ENCODE results near the gene DMD.

DMD gene

DNA sequence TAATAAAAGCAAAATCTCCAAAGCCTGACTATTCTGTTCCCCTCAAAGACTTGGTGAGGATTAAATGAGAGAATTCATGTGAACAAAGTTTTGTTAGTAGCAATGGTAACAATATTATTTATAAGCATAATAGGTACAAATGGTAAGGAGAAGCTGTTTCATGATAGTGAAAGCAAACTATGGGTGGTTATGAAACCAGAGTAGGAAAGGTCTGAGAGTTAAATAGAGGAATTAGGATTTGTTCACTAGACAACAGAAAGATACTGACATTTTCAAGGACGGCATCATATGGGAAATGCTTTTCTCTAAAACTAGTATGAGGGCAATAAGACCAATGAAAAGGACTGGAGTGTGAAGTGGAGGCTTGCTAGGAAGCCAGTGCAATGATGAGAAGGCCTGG is 2010.9 kb downstream of the DMD start:
- DNase-seq, result no peak

DNA sequence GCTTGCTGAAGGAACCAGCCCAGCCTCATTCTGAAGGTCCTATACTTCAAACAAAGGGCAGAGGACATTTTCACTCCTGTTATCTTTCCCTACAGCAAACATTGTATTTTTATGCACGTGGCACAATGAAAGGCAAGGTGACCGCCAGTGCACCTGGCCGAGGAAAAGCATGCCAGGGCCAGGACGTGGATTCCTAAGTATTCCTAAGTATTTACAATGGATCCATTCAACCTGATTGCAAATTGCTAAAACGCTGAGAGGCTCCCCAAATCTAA is 2011.6 kb downstream of the DMD start:
- no peak for DNase-seq

DNA sequence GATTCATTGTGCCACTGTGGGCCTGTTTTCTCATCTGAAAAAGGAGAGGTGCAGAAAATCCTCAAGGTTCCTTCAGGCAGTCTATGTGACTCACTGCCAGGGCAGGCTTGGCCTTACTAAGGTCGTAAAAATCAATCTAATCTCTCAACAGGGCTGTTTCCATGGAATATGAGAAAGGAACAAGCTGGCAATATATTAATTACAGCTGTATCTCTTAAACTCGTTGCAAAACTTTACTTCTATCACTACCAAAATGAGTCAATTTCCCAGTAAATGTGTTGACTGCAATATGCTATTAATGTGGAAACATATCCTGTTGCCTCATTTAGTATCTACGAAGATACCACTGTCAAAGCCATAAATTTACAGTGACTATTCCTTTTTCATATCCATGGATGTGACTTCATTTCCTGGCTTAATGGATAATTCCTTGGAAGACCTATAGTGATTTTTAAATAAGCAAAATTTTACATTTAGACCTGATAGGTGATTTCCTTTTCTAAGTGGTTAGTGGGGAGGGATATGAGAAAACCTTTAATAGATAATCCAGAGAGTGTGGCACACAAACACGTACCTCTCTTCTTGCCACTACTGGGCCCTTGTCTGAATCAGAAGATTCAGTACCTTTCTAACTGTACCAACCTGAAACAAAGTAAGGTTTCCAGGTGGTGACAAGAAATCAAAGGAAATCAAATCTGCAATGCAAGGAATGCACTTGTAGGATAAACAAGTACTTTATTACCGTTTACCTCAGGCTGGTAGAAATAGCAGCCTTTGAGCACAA is 2012.1 kb downstream of the DMD start:
- DNase-seq, result no peak

DNA sequence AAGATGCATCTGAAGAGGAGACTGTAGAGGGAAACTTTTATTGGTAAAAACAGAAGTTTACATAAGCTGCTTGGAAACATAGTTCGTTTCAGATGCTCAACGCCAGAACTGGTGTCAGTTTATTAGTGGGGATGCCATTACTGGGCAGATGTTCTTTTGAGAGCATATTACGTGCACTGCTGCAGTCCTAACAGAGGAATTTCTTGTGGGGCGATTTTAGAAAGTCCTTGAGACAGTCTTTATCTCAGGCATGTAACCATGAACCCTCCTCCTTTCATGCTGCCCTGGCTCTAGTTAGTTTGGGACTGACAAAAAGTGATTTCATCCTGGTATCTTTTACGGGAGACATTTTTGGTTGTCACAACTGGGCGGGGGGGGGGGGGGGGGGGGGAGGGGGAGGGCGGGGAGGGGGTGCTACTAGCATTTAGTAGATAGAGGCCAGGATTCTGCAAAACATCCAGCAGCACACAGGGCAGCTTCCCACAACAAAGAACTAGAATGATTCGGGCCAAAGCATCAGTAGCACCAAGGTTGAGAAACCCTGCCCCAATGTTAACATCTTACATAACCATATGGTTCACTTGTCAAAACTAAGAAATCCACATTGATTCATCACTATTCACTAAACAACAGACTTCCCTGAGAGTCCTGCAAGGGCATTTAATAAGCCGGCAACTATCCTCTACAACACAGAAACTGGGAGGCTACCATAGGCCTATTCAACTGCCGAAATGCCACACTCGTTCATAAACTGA is 2021.0 kb downstream of the DMD start:
- no peak for DNase-seq

DNA sequence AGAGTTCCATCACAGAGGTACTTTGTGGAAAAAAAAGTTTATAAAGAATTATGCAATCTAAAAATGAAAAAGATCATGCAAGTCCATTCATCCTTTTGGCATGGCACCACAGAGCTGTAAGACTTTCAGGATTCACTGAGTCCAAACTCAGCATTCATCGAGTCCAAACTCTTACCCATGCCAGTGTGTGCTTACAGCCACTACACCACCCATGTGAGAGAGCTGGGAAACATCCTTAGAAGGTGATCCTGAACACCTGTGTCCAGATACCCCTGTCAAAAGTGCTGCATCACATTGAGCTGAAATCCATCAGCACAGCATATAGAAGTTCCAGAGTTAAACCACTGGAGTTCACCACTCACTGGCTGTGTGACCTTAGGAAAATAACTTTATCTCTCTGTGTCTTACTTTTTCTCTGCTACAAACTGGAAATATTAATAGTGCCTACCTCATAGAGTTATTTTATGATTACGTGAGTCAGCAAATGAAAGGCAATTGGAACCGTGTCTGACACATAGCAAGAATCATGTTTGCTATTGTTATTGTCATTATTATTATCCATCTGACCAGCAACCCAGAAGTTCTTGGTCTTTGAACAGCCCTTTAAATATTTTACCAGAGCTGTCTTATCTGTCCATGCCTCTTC is 2024.5 kb downstream of the DMD start:
- no peak for DNase-seq

DNA sequence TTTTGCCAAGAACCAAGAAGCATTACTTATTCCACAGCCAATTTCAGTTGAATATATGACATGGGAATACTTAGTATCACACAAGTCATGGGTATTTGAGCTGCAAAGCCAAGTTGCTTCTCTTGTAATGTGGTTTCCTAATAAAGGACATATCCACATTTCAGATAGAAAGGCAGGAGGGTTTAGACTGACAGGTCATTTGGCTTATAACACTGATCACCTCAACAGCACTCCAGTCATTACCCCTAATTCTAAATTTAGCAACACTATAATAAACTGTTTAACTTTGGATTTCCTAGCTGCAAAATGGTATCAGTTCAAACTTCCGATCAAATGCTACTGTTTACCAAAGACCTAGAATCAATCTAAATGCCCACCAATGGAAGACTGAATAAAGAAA is 2025.5 kb downstream of the DMD start:
- DNase-seq, result no peak

DNA sequence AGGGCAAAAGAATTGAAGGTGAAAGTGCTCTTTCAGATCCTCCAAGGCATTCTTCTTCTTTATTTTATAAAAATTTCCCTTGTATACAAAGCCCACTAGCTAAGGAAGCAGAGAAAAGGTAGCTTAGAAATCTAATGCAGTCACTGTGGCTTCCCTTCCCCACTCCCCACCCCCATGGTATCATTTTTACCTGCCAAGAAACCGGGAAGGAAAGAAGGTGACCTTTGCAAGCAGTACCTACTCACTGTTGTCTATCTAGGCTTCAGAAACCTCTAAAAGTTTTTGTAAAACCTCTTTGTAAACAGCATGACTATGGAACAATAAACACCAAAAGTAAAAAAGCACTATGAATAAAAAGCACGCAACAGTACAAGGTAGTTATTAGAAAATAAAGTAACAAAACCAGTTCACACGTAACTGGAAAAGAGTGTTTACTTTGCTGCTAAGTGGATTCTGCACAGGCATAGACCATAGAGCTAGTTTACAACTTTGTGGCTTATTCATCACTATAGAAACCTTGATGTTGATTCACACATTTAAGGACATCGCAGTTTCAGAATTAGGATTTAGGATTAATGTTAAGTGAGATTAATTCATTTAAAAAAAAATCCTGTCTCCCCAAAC is 2029.9 kb downstream of the DMD start:
- no peak for DNase-seq

DNA sequence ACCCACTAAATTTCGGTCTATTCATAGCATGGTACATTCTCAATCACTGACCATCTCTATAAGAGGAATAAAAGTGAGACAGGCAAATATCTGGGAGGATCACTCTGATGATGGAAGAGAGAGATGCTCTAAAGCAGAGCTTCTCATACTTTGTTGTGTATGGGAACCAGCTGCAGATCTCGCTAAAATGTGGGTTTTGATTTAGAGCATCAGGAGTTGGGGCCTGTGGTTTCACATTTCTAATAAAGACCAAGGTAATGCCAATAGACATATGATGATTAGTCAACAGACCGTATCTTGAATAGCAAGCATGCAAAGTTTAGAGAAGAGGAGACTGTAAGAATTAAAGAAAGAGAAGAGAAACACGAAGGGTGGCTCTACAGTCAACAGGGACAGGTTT is 2032.1 kb downstream of the DMD start:
- no peak for DNase-seq

DNA sequence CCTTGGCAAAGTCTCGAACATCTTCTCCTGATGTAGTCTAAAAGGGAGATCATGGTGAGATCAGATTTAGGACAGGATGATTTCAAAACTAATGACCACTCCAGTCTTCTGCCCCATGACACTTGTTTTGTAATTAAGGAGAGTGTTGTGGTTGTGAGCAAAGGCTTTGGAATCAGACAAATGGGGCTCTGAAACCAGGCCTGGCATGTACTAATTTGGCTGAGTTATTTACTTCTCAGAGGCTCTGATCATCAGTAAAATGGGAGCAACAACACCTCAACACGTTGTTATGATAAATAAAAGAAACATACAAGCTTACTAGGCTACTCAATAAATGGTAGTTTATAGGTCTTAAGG is 2032.6 kb downstream of the DMD start:
- no peak for DNase-seq

DNA sequence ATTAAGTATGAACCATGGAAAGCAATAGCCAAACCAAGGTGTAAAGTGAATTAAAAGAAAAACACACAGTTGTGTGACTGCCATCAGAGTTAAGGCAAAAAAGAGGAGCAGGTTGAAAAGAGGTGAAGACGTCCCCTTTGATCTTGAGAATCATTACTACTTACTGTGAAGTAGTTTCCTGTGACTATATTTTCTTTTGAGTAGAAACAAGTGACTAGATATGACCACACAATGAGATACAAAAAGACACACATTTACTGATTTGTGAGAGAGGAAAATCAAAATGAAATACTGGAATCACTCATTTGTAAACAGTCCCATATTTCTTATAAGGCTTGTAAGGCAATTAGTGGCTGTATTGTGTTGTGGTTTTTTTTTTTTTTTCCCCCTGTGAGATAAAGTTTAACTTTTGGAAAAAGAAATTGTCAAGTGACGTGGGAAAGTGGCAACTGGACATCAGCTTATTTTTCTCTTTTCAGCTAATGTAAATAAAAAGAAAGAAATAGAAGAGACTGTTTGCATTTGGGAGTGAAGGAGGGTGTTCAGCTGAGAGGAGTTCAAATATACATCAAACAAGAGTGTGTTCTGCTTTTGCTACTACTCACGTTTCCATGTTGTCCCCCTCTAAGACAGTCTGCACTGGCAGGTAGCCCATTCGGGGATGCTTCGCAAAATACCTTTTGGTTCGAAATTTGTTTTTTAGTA is 2033.1 kb downstream of the DMD start:
- no peak for DNase-seq

DNA sequence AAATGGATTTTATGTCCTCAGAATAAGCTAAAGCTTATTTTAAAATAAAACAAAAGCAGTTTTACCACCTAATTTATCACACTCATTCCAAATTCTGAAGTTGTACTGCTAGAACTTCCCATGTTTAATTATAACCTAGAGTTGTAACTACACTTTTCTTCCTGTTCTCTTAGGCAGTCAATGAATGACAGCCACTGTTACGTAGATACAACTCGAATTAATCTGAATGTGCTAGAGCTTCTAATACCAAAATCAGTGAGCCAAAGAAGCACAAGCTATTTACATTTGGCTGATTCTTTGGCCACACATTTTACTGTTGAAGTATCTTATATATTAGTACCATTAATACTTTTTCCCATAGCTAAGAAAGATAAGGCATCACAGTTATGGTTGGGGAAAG is 2040.6 kb downstream of the DMD start:
- DNase-seq, result no peak

DNA sequence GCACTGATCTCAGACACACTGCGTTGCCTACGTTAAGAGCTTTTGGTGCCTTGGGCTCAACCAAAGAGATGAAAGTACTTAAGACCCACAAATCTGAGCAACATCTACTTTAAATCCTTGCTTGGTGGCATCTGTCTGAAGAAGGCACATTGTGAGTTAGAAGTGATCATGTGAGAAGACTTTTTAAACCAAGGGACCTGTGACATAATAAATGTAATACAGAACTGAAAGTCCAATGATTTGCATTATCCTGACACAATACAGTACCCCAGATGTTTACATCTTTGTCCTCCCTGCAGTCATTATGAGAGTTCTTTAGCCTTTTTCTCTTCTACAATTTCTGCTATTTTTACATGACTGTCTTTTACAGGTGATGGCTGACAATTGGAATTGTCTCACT is 2042.8 kb downstream of the DMD start:
- no peak for DNase-seq

DNA sequence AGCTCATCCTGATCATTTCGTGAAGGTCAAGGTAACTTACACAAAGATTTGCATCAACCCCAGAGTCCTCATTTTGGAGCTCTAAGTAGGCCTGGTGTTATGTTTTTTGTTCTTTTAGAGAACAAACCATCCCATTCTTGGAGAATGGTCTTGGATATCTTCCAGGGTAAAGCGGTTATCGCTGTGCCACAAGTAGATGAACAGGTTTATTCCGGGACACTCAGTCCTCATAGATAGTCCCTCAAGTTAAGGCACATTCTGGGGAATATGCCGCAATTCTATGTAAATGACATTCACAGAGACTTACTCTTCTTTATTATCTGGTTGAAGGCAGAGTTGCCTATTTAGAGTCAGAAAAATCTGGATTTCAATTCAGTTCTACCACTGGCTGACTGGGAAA is 2044.5 kb downstream of the DMD start:
- DNase-seq, result no peak

DNA sequence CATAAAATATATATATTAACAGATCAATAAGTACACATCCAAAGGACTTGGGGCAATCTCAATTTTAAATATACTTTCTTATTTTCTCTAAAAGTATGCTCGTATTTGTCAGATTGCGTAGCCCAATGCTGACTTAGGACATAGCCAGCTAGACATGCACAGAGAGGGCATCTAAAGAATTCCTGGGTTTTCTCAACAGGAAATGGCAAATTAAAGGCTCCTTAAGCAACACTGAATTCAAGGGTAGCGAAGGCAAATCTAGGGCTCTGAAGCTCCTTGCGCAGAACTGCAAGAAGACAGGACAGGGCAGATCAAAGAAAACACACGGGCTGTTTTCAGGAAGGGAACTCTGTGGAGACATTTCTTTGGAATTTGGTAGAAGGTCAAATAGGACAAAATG is 2044.9 kb downstream of the DMD start:
- no peak for DNase-seq

DNA sequence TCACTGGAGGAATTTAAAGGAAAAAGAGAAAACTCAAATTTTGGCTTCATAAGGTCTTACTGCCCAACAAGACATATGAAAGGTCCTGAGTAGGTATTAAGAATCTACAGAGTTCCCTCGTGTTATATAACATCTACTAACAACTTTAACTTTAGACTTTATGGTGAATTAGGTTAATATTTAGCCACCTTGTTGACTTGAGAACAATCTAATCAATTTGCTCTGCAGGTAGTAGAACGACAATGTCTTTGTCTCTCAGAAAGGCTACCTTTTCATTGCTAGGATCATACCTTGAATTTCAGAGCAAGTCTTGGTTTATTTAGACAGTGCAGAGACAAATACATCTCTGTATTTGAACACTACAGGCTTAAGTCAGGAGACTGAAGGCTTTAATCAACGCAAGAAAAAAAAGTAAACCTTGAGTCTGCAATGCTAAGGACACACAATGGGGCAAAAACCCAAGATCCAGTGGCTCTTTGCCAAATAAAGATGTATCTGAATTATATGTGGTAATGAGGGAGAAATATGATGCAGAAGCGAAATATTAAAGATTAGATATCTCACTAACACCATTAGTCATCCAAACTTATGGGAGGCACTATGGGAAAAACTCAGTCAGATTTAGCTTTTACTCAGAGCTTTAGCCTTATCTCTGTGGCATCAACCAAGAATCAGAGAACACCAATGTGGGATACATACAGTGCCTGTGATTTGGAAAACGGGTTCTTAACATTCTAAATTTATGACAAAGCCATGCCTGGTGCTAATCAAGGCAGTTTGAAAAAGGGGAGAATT is 2045.9 kb downstream of the DMD start:
- DNase-seq, result no peak

DNA sequence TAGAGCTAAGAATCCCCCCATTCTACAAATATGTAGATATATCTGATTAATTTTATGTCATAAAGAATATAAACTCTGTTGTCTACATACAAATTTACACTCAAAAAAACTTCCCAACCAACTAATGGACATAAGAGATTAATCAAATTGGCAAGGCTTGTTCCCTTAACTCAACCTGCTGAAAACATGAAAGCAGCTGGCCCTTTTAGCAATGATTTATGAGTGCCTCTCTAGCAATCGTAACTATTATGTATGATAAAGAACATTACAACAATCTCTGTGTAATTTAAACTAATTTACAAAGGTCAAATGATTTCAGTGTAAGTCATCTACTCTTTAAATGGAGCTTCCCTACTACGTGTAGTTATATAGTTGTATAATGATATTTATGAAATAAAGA is 2056.4 kb downstream of the DMD start:
- no peak for DNase-seq

DNA sequence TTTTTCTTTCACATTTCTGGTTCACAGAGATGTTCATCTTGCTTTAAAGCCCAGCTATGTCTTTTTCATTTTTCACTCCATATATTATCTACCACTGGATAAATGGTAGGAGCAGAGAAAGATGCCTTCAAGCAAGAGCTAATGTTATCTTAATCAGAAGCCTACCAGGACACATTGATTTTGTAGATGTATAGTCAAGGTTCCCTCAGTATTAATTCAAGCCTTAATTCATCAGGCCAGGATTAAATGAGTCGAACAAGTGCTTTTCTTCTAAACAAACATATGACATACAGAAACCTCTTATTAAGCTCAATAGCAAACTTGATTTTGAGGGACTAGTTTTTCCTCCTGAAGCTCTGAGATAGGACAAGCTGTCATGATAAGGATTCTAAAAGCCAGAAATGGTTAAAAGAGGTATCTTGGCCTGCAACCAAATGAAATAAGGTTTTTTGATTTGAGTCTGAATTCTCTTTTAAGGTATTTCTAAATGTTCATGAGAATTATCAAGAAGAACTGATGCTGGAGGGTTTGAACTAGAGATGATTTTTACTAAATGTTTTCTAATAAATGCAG is 2057.8 kb downstream of the DMD start:
- DNase-seq, result no peak

DNA sequence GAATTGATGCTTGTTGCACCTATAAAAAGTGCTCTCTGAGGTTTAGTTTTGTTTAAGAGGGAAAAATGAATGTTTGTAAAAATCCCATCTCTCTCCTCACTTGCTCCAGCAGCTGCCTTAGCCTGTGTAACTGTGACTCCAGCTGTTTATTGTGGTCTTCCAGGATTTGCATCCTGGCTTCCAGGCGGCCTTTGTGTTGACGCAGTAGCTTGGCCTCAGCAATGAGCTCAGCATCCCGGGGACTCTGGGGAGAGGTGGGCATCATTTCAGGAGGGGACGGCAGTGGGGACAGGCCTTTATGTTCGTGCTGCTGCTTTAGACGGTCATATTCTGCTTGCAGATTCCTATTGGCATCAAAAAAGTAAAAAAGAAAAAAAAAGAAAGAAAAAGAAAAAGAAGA is 2064.2 kb downstream of the DMD start:
- no peak for DNase-seq

DNA sequence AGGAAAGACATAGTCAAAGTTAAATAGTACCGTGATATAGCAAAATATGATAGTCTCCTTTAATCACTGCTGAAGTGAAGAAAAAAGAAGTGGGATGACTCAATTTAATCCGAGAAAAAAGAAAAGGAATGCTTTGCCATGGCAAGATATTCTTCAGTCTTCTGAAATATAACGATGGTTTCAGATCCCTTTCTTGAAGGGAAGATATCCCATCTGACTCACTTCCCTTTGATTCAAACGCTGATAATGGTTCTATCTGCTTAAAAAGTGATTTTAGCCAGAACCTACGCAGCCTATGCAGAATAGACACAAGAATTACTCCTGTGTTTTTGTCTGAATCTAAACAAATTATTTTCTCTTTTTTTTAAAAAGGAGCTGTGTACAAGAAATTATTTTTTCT is 2071.4 kb downstream of the DMD start:
- no peak for DNase-seq

DNA sequence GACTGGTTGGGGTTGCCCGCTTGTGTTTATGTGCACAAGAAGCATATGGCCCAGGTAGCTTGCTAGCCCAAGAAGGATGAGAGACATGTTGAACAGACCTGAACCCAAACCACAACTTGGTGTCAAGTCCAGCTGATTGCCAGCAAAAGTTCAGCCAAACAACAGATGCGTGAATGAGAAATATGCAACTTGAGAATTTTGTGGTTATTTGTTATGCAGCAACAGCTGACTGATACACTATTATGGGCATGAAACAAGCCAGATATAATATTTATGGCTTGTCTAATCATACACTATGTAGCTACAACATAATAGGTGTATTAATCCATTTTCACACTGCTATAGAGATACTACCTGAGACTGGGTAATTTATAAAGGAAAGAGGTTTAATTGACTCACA is 2073.2 kb downstream of the DMD start:
- no peak for DNase-seq

DNA sequence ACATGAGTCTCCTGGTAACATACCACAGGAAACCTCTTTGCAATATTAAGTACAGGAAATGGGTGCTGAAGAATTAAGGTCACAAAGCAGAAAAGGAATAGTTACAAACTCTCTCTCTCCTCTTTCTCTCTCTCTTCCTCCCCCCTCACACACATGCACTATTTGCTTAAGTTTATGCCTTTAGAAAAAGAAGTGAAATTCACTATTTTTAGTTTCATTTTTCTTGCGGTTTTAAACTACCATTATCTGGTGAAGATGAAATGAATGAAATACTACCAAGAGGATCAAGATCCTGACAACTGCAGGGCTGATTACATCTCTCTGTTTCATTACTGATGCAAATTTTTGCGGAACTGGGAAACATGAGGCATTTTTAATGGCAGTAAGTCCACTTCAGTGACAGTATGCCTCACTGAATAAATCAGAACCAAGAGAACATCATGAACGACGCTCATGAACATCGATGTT is 2075.2 kb downstream of the DMD start:
- DNase-seq, result no peak

DNA sequence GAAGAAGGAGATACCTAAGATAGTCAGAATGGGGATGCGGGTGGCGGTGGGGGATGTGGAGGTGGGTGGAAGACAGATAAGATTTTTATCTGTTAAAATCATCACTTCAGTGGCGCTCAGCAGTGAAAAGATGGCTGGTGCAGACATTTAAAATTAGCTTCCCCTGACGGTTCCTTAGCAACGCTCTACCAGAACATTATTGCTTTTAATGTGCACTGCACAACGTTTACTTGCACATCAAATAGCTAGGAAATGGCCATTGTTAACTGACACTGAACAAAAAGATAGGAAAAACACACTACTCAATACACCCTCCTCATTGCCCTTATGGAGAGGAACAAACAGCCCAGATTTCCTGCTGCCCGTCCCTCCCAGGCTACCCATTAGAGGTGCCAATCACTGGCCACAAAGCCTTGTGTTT is 2078.5 kb downstream of the DMD start:
- DNase-seq, result no peak

Data from NK-92 treated with Interleukin-12 subunit alpha and Interleukin-12 subunit beta, amount 100 ng/mL, for 24 hours (cell line).